ENCODE measurements around the gene GJB4. TPM values are rescaled to one million over a fixed set of nuclear protein-coding genes. Genes with fewer than 3 reads are reported as not detected.

Gene GJB4
- total and polyA plus RNA-seq, 2 donors: 0.42 to 0.84 TPM

DNA sequence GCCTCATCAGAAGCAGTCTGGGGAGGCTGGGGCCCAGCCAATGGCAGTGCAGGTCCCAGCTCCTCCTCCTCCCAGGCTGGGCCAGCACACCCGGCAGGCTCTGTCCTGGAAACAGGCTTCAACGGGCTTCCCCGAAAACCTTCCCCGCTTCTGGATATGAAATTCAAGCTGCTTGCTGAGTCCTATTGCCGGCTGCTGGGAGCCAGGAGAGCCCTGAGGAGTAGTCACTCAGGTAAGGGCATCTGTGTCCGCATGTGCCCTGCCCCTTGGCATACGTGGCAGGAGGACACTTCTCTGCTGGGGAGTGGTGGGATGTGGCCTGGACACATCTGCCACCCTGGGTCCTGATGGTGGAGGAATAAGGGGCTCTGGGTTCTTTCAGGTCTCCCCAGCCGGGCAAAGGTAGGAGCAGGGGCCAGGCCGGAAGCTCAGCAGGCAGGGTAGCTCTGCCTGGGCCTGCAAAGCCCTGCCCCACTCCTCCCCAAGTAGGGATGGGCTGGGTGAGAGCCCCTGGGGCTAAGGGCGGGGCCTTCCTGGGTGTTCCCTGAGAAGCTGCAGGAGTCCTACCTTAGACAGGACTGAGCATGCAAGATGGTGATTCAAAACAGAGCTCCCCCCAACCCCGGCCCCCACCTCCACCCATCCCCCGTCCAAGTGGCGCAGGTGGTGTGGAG lies 4.4 kb upstream of the GJB4 start, which contains the start of gene GJB5:
TSS of gene GJB5 (plus strand) at position 84 of the 674 bp plus-strand sequence. CDS start 2,284 bp downstream, outside the sequence.
- Histone ChIP-seq H3K27me3 (ENCODE audit: control insufficient read depth in 2 of 2, insufficient read depth in 1 of 2, low read length in 1 of 2) (no peaks in the 10 kb centered on the region), H3K27ac (ENCODE audit: low read depth in 1 of 2, low read length in 1 of 2) (peak within 1 kb of the TSS; percentile 74 to 80), H3K9me3 (ENCODE audit: control insufficient read depth in 2 of 2, insufficient read depth in 1 of 2, low read length in 1 of 2) (no peaks in the 10 kb centered on the region), H3K4me3 (ENCODE audit: low read length in 2 of 2) (no peak within 1 kb of the TSS), H3K36me3 (ENCODE audit: control insufficient read depth in 2 of 2, insufficient read depth in 2 of 2, low read length in 1 of 2) (no peaks in the 10 kb centered on the region), H3K4me1 (ENCODE audit: control insufficient read depth in 2 of 2, insufficient read depth in 2 of 2, low read length in 2 of 2) (peaks cover 0 to 7% of the 10 kb centered on the region in 2 donors)
- 88% methylated on average over 13 of the region's 13 CpGs for WGBS
- DNase-seq (ENCODE audit: low read depth in 6 of 9, low spot score in 9 of 9): peak in 1 of 9 donors; percentile 11

DNA sequence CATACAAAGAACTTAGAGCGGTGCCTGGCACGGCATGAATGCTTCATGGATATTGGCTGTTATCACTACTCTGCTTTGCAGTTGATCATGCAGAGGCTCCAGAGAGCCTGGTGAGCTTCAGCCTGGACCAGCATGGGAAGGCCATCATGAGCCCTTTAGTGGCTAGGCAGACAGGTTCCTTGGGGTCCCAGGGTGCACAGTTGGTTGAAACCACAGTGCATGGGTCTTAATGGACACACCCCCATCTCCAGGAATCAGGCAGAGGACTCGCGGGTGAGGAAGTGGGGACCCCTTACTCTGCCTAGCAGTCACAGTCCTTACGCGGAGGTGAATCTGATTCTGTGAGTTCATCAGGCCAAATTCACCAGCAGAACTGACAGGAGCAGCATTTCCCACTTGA lies 3.6 kb upstream of the GJB4 start:
- no peak overlapping the region for H3K4me3 ChIP-seq (ENCODE audit: low read length in 2 of 2)
- H3K27me3 ChIP-seq (ENCODE audit: control insufficient read depth in 2 of 2, insufficient read depth in 1 of 2, low read length in 1 of 2): no peaks in the 10 kb centered on the region
- 93% methylated on average over 6 of the region's 6 CpGs for WGBS
- H3K36me3 ChIP-seq (ENCODE audit: control insufficient read depth in 2 of 2, insufficient read depth in 2 of 2, low read length in 1 of 2): no peaks in the 10 kb centered on the region
- H3K9me3 ChIP-seq (ENCODE audit: control insufficient read depth in 2 of 2, insufficient read depth in 1 of 2, low read length in 1 of 2): no peaks in the 10 kb centered on the region
- no peak for DNase-seq (ENCODE audit: low read depth in 6 of 9, low spot score in 9 of 9)
- H3K27ac ChIP-seq (ENCODE audit: low read depth in 1 of 2, low read length in 1 of 2): no peak overlapping the region
- H3K4me1 ChIP-seq (ENCODE audit: control insufficient read depth in 2 of 2, insufficient read depth in 2 of 2, low read length in 2 of 2): peaks cover 0 to 7% of the 10 kb centered on the region in 2 donors

DNA sequence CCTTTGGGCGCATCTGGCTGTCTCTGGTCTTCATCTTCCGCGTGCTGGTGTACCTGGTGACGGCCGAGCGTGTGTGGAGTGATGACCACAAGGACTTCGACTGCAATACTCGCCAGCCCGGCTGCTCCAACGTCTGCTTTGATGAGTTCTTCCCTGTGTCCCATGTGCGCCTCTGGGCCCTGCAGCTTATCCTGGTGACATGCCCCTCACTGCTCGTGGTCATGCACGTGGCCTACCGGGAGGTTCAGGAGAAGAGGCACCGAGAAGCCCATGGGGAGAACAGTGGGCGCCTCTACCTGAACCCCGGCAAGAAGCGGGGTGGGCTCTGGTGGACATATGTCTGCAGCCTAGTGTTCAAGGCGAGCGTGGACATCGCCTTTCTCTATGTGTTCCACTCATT lies 2.2 kb upstream of the GJB4 start:
- H3K27ac ChIP-seq (ENCODE audit: low read depth in 1 of 2, low read length in 1 of 2): no peak overlapping the region
- H3K27me3 ChIP-seq (ENCODE audit: control insufficient read depth in 2 of 2, insufficient read depth in 1 of 2, low read length in 1 of 2): no peaks in the 10 kb centered on the region
- 96% methylated on average over 21 of the region's 21 CpGs for WGBS
- no peak for DNase-seq (ENCODE audit: low read depth in 6 of 9, low spot score in 9 of 9)
- peaks cover 0 to 7% of the 10 kb centered on the region in 2 donors for H3K4me1 ChIP-seq (ENCODE audit: control insufficient read depth in 2 of 2, insufficient read depth in 2 of 2, low read length in 2 of 2)
- no peaks in the 10 kb centered on the region for H3K9me3 ChIP-seq (ENCODE audit: control insufficient read depth in 2 of 2, insufficient read depth in 1 of 2, low read length in 1 of 2)
- no peak overlapping the region for H3K4me3 ChIP-seq (ENCODE audit: low read length in 2 of 2)
- no peaks in the 10 kb centered on the region for H3K36me3 ChIP-seq (ENCODE audit: control insufficient read depth in 2 of 2, insufficient read depth in 2 of 2, low read length in 1 of 2)

DNA sequence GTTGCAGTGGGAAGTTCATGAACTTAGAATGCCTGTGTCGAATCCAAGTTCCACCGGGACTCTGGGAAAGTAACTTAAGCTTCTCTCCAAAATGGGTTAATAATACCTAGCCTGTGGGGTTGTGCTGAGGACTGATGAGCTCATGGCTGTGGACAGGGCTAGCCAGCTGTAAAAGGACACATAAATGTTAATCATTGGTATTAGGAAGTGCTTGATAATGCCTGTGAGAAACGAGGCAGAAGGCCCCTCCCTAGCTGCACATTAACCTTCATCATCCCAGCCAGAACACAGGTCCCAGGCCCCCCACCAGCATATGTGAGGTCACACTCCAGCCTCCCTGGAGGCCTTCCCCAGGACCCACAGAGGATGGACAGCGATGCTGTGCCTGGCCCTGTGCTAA lies 789 bp upstream of the GJB4 start:
- H3K27ac ChIP-seq (ENCODE audit: low read depth in 1 of 2, low read length in 1 of 2): no peak overlapping the region
- H3K36me3 ChIP-seq (ENCODE audit: control insufficient read depth in 2 of 2, insufficient read depth in 2 of 2, low read length in 1 of 2): no peaks in the 10 kb centered on the region
- WGBS: 87% methylated on average over 4 of the region's 4 CpGs
- H3K4me1 ChIP-seq (ENCODE audit: control insufficient read depth in 2 of 2, insufficient read depth in 2 of 2, low read length in 2 of 2): peaks cover 0 to 7% of the 10 kb centered on the region in 2 donors
- H3K4me3 ChIP-seq (ENCODE audit: low read length in 2 of 2): no peak overlapping the region
- H3K9me3 ChIP-seq (ENCODE audit: control insufficient read depth in 2 of 2, insufficient read depth in 1 of 2, low read length in 1 of 2): no peaks in the 10 kb centered on the region
- no peak for DNase-seq (ENCODE audit: low read depth in 6 of 9, low spot score in 9 of 9)
- no peaks in the 10 kb centered on the region for H3K27me3 ChIP-seq (ENCODE audit: control insufficient read depth in 2 of 2, insufficient read depth in 1 of 2, low read length in 1 of 2)

DNA sequence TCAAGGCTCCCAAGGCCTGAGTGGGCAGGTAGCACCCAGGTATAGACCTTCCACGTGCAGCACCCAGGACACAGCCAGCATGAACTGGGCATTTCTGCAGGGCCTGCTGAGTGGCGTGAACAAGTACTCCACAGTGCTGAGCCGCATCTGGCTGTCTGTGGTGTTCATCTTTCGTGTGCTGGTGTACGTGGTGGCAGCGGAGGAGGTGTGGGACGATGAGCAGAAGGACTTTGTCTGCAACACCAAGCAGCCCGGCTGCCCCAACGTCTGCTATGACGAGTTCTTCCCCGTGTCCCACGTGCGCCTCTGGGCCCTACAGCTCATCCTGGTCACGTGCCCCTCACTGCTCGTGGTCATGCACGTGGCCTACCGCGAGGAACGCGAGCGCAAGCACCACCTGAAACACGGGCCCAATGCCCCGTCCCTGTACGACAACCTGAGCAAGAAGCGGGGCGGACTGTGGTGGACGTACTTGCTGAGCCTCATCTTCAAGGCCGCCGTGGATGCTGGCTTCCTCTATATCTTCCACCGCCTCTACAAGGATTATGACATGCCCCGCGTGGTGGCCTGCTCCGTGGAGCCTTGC lies 1.7 kb downstream of the GJB4 start:
- no peaks in the 10 kb centered on the region for H3K4me1 ChIP-seq (ENCODE audit: control insufficient read depth in 2 of 2, insufficient read depth in 2 of 2, low read length in 2 of 2)
- H3K27me3 ChIP-seq (ENCODE audit: control insufficient read depth in 2 of 2, insufficient read depth in 1 of 2, low read length in 1 of 2): no peaks in the 10 kb centered on the region
- DNase-seq (ENCODE audit: low read depth in 6 of 9, low spot score in 9 of 9): no peak
- WGBS: 97% methylated on average over 33 of the region's 33 CpGs
- no peak overlapping the region for H3K27ac ChIP-seq (ENCODE audit: low read depth in 1 of 2, low read length in 1 of 2)
- no peaks in the 10 kb centered on the region for H3K9me3 ChIP-seq (ENCODE audit: control insufficient read depth in 2 of 2, insufficient read depth in 1 of 2, low read length in 1 of 2)
- no peaks in the 10 kb centered on the region for H3K36me3 ChIP-seq (ENCODE audit: control insufficient read depth in 2 of 2, insufficient read depth in 2 of 2, low read length in 1 of 2)
- H3K4me3 ChIP-seq (ENCODE audit: low read length in 2 of 2): no peak overlapping the region

DNA sequence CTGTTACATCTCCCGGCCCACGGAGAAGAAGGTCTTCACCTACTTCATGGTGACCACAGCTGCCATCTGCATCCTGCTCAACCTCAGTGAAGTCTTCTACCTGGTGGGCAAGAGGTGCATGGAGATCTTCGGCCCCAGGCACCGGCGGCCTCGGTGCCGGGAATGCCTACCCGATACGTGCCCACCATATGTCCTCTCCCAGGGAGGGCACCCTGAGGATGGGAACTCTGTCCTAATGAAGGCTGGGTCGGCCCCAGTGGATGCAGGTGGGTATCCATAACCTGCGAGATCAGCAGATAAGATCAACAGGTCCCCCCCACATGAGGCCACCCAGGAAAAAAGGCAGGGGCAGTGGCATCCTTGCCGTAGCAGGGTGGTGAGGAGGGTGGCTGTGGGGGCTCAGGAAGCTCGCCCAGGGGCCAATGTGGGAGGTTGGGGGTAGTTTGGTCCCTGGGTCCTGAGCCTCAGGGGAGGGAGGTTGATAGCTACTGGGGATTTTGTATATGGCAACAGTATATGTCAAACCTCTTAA lies 2.3 kb downstream of the GJB4 start:
- H3K4me1 ChIP-seq (ENCODE audit: control insufficient read depth in 2 of 2, insufficient read depth in 2 of 2, low read length in 2 of 2): no peaks in the 10 kb centered on the region
- no peaks in the 10 kb centered on the region for H3K27me3 ChIP-seq (ENCODE audit: control insufficient read depth in 2 of 2, insufficient read depth in 1 of 2, low read length in 1 of 2)
- H3K27ac ChIP-seq (ENCODE audit: low read depth in 1 of 2, low read length in 1 of 2): no peak overlapping the region
- H3K4me3 ChIP-seq (ENCODE audit: low read length in 2 of 2): no peak overlapping the region
- DNase-seq (ENCODE audit: low read depth in 6 of 9, low spot score in 9 of 9): no peak
- H3K36me3 ChIP-seq (ENCODE audit: control insufficient read depth in 2 of 2, insufficient read depth in 2 of 2, low read length in 1 of 2): no peaks in the 10 kb centered on the region
- no peaks in the 10 kb centered on the region for H3K9me3 ChIP-seq (ENCODE audit: control insufficient read depth in 2 of 2, insufficient read depth in 1 of 2, low read length in 1 of 2)
- 94% methylated on average over 13 of the region's 13 CpGs for WGBS

DNA sequence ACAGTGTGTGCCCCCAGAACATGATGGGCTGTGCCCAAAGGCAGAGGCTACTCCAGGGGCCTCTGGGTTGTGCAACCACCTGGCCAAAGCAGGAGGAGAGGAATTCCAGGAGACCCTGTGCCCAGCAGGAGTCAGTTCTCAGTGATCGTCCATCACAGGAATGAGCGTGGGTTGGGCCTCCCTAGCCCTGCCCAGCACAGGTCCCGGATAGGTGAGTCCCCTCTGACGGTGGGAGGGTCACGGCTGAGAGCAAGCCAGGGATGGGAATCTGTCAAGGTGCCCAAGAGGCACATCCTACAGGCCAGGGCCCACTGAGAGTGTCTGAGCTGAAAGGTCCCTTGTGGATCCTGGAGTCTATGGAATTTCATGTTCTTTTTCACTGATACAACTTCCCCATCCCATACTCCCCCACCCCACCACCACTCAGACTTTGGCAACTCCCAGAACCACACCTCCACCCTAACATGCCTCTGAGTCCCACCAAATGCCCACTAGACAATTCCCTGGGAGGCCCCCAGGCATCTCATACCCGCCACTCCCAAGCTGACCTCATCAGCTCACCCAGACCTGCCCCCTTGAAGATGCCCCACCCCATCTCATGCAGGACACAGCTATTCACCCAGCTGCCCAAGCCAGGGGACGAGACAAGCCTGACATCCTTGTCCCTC lies 3.1 kb downstream of the GJB4 start:
- no peaks in the 10 kb centered on the region for H3K27me3 ChIP-seq (ENCODE audit: control insufficient read depth in 2 of 2, insufficient read depth in 1 of 2, low read length in 1 of 2)
- H3K27ac ChIP-seq (ENCODE audit: low read depth in 1 of 2, low read length in 1 of 2): no peak overlapping the region
- DNase-seq (ENCODE audit: low read depth in 6 of 9, low spot score in 9 of 9): no peak
- no peaks in the 10 kb centered on the region for H3K36me3 ChIP-seq (ENCODE audit: control insufficient read depth in 2 of 2, insufficient read depth in 2 of 2, low read length in 1 of 2)
- WGBS: 86% methylated on average over 7 of the region's 7 CpGs
- H3K4me3 ChIP-seq (ENCODE audit: low read length in 2 of 2): no peak overlapping the region
- H3K4me1 ChIP-seq (ENCODE audit: control insufficient read depth in 2 of 2, insufficient read depth in 2 of 2, low read length in 2 of 2): no peaks in the 10 kb centered on the region
- no peaks in the 10 kb centered on the region for H3K9me3 ChIP-seq (ENCODE audit: control insufficient read depth in 2 of 2, insufficient read depth in 1 of 2, low read length in 1 of 2)

DNA sequence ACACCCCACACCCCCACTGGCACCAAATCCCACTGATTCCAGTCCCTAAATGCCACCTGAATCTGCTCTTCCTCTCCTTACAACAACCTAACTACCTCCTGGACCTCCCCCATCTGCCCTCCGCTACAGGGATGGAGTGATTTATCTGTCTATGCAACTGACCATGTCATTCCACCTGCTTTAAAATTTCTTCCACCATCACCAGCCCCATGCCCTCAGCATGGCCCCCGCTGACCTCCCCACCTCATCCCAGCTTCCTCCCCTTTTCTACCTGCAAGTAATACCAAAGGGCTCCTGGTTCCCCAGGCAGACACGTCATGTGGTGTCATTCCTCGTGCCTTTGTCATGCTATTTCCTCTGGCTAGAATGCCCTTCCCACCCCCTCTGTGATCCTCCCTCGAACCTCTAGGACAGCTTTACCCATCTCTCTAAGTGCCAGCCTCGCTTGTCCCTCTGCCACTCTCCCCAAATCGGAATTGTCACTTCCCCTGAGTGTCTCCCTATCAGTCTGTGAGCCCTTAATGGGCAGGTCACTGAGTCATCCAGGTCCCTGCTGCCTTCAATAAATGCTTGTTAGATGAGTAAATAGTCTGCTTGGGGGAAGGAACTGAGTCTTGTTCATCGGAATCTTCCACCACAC lies 3.7 kb downstream of the GJB4 start:
- Histone ChIP-seq H3K36me3 (ENCODE audit: control insufficient read depth in 2 of 2, insufficient read depth in 2 of 2, low read length in 1 of 2) (no peaks in the 10 kb centered on the region), H3K9me3 (ENCODE audit: control insufficient read depth in 2 of 2, insufficient read depth in 1 of 2, low read length in 1 of 2) (no peaks in the 10 kb centered on the region), H3K4me3 (ENCODE audit: low read length in 2 of 2) (no peak overlapping the region), H3K27me3 (ENCODE audit: control insufficient read depth in 2 of 2, insufficient read depth in 1 of 2, low read length in 1 of 2) (no peaks in the 10 kb centered on the region), H3K27ac (ENCODE audit: low read depth in 1 of 2, low read length in 1 of 2) (no peak overlapping the region), H3K4me1 (ENCODE audit: control insufficient read depth in 2 of 2, insufficient read depth in 2 of 2, low read length in 2 of 2) (no peaks in the 10 kb centered on the region)
- no peak for DNase-seq (ENCODE audit: low read depth in 6 of 9, low spot score in 9 of 9)
- WGBS: 68% methylated on average over 8 of the region's 8 CpGs

DNA sequence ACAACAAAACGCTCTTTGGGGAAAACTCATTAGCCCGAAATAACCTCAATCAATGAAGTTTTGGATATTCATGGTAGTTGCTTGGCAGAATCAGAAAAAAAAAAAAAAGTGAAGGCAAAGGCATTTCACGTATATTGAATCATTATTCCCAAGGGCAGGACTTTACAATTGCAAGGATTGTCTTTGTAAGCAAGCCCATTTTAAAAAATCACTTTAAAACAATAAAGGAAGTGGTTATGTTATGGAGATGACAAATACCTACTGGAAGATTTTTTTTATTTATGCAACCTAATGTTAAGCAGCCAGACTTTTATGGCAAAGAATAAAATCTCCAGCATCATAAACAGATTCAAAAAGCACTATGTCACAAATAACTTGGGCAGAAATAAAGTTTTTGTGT lies 9.3 kb downstream of the GJB4 start:
- Histone ChIP-seq H3K4me1 (ENCODE audit: control insufficient read depth in 2 of 2, insufficient read depth in 2 of 2, low read length in 2 of 2) (no peaks in the 10 kb centered on the region), H3K27ac (ENCODE audit: low read depth in 1 of 2, low read length in 1 of 2) (no peak overlapping the region), H3K4me3 (ENCODE audit: low read length in 2 of 2) (no peak overlapping the region), H3K27me3 (ENCODE audit: control insufficient read depth in 2 of 2, insufficient read depth in 1 of 2, low read length in 1 of 2) (no peaks in the 10 kb centered on the region), H3K36me3 (ENCODE audit: control insufficient read depth in 2 of 2, insufficient read depth in 2 of 2, low read length in 1 of 2) (no peaks in the 10 kb centered on the region), H3K9me3 (ENCODE audit: control insufficient read depth in 2 of 2, insufficient read depth in 1 of 2, low read length in 1 of 2) (no peaks in the 10 kb centered on the region)
- 92% methylated on average over 3 of the region's 3 CpGs for WGBS
- no peak for DNase-seq (ENCODE audit: low read depth in 6 of 9, low spot score in 9 of 9)
